GM10266 (cell line): ENCODE measurements around the gene GC.
"Not testable (repeated sequence)": the region's sequence is repeated elsewhere in the genome, so short reads cannot be mapped to it uniquely, and the experiment has no call there.

Experiments used
- DNase-seq: peaks from one replicate; pipeline ENCODE4 v3.0.0; 2012; ENCODE audit errors: extremely low spot score
- TF ChIP-seq, protein P1 (sequence below): IDR thresholded peaks from 2 replicates; pipeline ENCODE4 v1.5.1; 2012; ENCODE audit warnings: mild to moderate bottlenecking, low read depth; ENCODE audit not compliant: control insufficient read depth, insufficient read depth; ENCODE audit errors: missing control alignments

GC gene

DNA sequence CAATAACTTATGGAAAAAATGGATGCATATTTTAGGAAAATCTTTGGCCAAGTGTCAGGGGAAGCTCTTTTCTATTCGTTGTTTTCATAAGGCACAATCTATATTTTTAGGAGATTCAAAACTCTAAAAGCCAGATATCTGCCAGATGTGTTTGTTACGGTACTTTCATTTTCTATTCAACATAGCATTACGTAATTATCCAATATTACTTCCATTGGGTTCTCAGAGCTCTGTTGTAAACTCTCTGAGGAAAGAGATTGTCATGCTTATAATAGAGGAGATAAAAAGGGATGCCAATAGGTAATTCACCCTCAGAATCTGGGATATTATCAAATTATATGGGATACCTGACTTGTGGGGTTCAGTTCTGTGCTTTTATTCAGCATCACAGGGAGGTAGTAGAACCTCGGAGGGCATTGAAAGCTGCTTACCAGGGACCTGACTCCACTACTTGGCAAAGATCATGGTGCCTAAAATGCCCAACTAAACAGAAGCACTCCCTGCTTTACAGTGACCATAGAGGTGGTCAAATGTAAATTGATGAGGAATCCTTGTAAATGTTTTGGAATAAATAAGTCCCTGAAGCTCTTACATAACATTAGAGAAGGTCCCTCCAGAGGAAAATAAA lies 32.9 kb upstream of the GC start:
- TF ChIP-seq, protein P1, sequence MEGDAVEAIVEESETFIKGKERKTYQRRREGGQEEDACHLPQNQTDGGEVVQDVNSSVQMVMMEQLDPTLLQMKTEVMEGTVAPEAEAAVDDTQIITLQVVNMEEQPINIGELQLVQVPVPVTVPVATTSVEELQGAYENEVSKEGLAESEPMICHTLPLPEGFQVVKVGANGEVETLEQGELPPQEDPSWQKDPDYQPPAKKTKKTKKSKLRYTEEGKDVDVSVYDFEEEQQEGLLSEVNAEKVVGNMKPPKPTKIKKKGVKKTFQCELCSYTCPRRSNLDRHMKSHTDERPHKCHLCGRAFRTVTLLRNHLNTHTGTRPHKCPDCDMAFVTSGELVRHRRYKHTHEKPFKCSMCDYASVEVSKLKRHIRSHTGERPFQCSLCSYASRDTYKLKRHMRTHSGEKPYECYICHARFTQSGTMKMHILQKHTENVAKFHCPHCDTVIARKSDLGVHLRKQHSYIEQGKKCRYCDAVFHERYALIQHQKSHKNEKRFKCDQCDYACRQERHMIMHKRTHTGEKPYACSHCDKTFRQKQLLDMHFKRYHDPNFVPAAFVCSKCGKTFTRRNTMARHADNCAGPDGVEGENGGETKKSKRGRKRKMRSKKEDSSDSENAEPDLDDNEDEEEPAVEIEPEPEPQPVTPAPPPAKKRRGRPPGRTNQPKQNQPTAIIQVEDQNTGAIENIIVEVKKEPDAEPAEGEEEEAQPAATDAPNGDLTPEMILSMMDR, result no peak
- DNase-seq, result no peak

DNA sequence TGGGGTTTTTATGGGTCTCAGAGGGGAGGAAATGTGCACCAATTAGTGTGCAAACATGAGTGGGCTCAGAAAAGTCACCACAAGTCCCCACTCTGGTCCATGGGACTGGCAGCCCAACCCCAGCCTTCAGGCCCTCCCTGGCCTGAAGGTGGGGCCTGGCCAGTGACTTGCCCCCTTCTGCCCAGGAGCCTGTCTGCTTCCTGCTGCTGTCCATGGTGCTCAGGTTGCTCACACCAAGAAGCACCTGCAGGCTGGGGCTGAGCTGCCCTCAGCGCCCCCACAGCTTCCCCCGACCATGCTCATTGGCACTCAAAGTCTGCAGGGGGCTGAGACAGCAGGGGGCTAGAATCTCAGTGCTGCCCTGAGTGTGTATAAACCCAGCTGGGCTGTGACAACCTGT lies 30.6 kb upstream of the GC start:
- no peak for DNase-seq
- TF ChIP-seq, protein P1, result no peak

DNA sequence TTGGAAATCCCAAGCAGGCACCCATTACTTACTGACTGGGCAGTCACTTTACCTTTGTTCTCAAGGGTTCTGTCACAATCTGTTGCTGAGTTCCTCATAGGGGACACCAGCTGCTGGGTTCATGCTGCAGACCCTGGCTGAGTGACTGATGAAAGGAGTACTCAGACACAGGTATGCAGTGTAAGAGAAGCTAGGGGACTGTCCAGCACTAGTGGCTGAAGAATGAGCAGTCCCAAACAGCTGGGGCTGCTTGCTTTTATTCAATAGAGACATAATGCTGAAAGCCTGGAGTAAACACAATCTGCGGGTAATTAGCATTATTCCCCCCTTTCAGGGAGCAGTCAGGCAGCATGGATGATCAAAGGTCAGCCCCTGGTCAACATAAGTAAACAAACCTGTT lies 25.9 kb upstream of the GC start:
- not testable (repeated sequence) for DNase-seq

DNA sequence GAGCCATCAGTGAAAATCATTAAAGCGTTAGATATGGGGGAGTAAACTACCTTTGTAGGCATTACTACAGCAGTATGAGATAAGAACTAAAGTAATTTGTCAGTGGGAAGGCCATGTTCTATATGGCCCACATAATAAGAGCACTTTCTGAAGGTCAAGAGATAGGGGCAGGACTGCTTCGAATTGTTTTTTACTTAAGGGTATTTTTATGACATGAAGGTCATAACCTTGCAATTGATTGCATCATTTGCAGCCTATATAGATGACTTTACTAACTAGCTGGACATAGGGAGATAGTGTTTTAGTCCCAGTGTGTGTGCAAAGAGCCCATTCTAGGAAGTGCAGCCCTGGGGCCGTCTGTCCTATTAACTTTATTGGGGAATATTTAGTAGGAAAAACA lies 23.6 kb upstream of the GC start:
- TF ChIP-seq, protein P1, result no peak
- no peak for DNase-seq

- not testable (repeated sequence) for DNase-seq
Observed at GRCh38 chr4:71805230-71805629, 21.4 kb upstream of the GC start.

- not testable (repeated sequence) for DNase-seq
Observed at GRCh38 chr4:71804017-71804697, 20.3 kb upstream of the GC start.

- TF ChIP-seq, protein P1, result no peak
- DNase-seq, result no peak
Observed at GRCh38 chr4:71785959-71786358, 2.1 kb upstream of the GC start.

DNA sequence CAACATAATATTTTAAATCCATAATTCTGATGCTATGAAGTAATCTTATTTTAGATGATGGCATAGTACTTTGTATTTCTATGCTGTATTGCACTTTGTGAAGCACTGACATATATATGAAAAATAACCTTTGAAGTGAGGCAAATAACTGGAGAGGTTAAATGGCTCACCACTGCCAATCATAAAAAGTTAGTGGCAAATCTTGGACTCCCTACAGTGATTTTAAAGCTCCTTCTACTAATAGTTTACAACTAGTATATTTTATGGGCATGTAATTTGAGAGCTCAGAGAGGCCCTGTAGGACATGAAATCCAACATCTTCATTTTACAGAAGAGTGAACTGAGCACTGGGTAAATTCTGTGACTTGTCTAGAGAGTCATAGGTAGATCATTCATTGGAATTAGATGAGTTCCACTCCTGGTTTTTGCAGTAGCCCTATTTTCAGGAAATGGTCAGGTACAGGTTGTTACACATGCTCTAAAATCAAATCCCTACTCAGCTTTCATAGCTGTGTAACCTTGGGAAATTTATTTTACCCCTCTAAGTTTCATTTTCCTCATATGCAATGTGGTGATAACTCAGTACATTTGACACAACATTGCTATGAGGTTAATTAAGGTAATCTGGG lies 804 bp upstream of the GC start:
- TF ChIP-seq, protein P1, result no peak

DNA sequence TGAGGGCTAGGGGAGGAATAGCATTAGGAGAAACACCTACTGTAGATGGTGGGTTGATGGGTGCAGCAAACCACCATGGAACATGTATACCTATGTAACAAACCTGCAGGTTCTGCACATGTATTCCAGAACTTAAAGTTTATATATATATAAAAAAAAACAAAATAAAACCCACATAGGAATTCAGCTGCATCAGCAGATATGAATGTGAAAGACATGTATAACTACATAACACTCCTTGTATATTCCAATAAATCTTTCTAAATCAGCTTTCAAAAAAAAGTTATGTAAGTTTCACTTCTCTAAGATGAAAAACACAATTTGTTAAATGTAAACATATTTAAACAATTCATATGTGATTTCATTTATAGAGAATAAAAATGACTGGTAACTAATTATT lies 6.0 kb downstream of the GC start:
- TF ChIP-seq, protein P1, result no peak
- no peak for DNase-seq

More for the DNA sequence above, 804 bp upstream of the GC start:
- DNase-seq, result no peak
